HCT116 (cell line): ENCODE measurements around the gene PPP1R14B. TPM values are rescaled to one million over a fixed set of nuclear protein-coding genes. Genes with fewer than 3 reads are reported as not detected.

ENCODE experiments used
- ATAC-seq: fragments of 200-7000 bp; cut with Tn5 transposase; 2 replicates; pipeline ENCODE4 v1.9.1; 2020; ENCODE audit warnings: mild to moderate bottlenecking, moderate library complexity
- BruUV-seq: library from RNA; stranded (reverse); fragments of 400-500 nt; replicated peaks from 2 replicates; lab custom pipeline; 2021; lab: Mats Ljungman, UMichigan
- CTCF ChIA-PET: fragments of 300-600 bp; sonication (Branson Sonifier 250); formaldehyde crosslinking; loops from one replicate; lab custom pipeline; 2021; ENCODE audit warnings: antibody characterized with exemption; lab: Charles Lee
- POLR2A ChIA-PET: fragments of 300-600, 350-600 bp; sonication (Branson Sonifier 250); formaldehyde crosslinking; loops from one replicate; lab custom pipeline; 2021; ENCODE audit warnings: antibody characterized with exemption; lab: Charles Lee
- RAD21 ChIA-PET, 2 experiments: fragments of 300-600 bp; sonication (Branson Sonifier 250); formaldehyde crosslinking; loops; one replicate each; lab custom pipeline; 2023; ENCODE audit warnings: low total read pairs in 2 of 2; ENCODE audit not compliant: uncharacterized antibody in 2 of 2, unreplicated experiment in 2 of 2, low non-redundant PET in 1 of 2; lab: Charles Lee
- DNase-seq: peaks from one replicate; pipeline ENCODE4 v3.0.0-alpha.2; 2010; ENCODE audit warnings: low read depth, low spot score
- H2AFZ ChIP-seq: fragments of 200-600 bp; shearing (Covaris generic), sonication (generic); 2 replicates; pipeline ENCODE4 v1.6.1; 2017; ENCODE audit warnings: low read depth, mixed run types, mixed read lengths, antibody characterized with exemption, low read length; ENCODE audit not compliant: poor library complexity, severe bottlenecking
- H3K27ac ChIP-seq: 2 replicates; pipeline ENCODE4 v1.5.1; 2012; ENCODE audit warnings: low read depth, low read length
- H3K27me3 ChIP-seq: fragments of 200-600 bp; sonication (generic); 2 replicates; pipeline ENCODE4 v1.6.1; 2016; ENCODE audit warnings: mixed run types, low read length, mixed read lengths; ENCODE audit not compliant: insufficient read depth
- H3K36me3 ChIP-seq, 2 experiments: fragments of 200-500 bp in 1 of 2; fragments of 200-600 bp in 1 of 2; sonication (Bioruptor generic) in 1 of 2; sonication (generic) in 1 of 2; 2 replicates each; pipeline versions ENCODE4 v1.5.1 to v1.6.1; 2014 to 2016; ENCODE audit warnings: low read length in 2 of 2, inconsistent platforms in 1 of 2, mixed read lengths in 1 of 2, mixed run types in 1 of 2; ENCODE audit not compliant: insufficient read depth in 2 of 2, control insufficient read depth in 1 of 2
- H3K4me1 ChIP-seq, 2 experiments: fragments of 200-600 bp in 1 of 2; sonication (generic) in 1 of 2; 2 replicates each; pipeline versions ENCODE4 v1.5.1 to v1.6.1; 2012 to 2017; ENCODE audit warnings: low read length in 2 of 2, inconsistent platforms in 1 of 2, mild to moderate bottlenecking in 1 of 2, mixed read lengths in 1 of 2, mixed run types in 1 of 2, moderate library complexity in 1 of 2; ENCODE audit not compliant: insufficient read depth in 2 of 2, control insufficient read depth in 1 of 2
- H3K4me2 ChIP-seq: fragments of 200-600 bp; sonication (generic); 2 replicates; pipeline ENCODE4 v1.6.1; 2017; ENCODE audit warnings: mixed run types, low read length, mixed read lengths
- H3K4me3 ChIP-seq, 2 experiments: fragments of 200-600 bp in 1 of 2; sonication (generic) in 1 of 2; replicated peaks in 1 of 2; 2 replicates each; pipeline ENCODE4 v1.5.1; 2011 to 2016; ENCODE audit warnings: low read length in 2 of 2, control low read depth in 1 of 2, low read depth in 1 of 2, mild to moderate bottlenecking in 1 of 2, mixed read lengths in 1 of 2, mixed run types in 1 of 2
- H3K79me2 ChIP-seq: fragments of 200-600 bp; sonication (generic); 2 replicates; pipeline ENCODE4 v1.6.1; 2017; ENCODE audit warnings: mild to moderate bottlenecking, mixed run types, low read length, moderate library complexity, mixed read lengths; ENCODE audit not compliant: insufficient read depth
- H3K9ac ChIP-seq: fragments of 200-600 bp; sonication (generic); 2 replicates; pipeline ENCODE4 v1.6.1; 2016; ENCODE audit warnings: low read length, mixed read lengths
- H3K9me2 ChIP-seq: fragments of 200-600 bp; sonication (generic), shearing (Covaris generic); 2 replicates; pipeline ENCODE4 v1.6.1; 2017; ENCODE audit warnings: mixed run types, mild to moderate bottlenecking, moderate library complexity; ENCODE audit not compliant: insufficient read depth
- H3K9me3 ChIP-seq, 2 experiments: fragments of 200-500 bp in 1 of 2; fragments of 200-600 bp in 1 of 2; sonication (Bioruptor generic) in 1 of 2; sonication (generic) in 1 of 2; 2 replicates each; pipeline ENCODE4 v1.6.1; 2014 to 2017; ENCODE audit warnings: low read length in 2 of 2, mixed read lengths in 2 of 2, inconsistent platforms in 1 of 2, low read depth in 1 of 2, mild to moderate bottlenecking in 1 of 2, mixed run types in 1 of 2, moderate library complexity in 1 of 2; ENCODE audit not compliant: control insufficient read depth in 1 of 2, insufficient read depth in 1 of 2
- H4K20me1 ChIP-seq: fragments of 200-600 bp; sonication (generic), shearing (Covaris generic); 2 replicates; pipeline ENCODE4 v1.6.1; 2017; ENCODE audit warnings: mixed run types, mild to moderate bottlenecking, moderate library complexity; ENCODE audit not compliant: insufficient read depth
- CTCF ChIP-seq, 3 experiments: fragments of 200-600 bp in 1 of 3; sonication (generic) in 1 of 3; IDR thresholded peaks in 2 of 3; conservative IDR thresholded peaks in 1 of 3; 2 replicates each; pipeline ENCODE4 v1.5.1; 2012 to 2017; ENCODE audit warnings: low read depth in 2 of 3, low read length in 2 of 3, antibody characterized with exemption in 1 of 3, borderline replicate concordance in 1 of 3, control low read depth in 1 of 3, mild to moderate bottlenecking in 1 of 3, mixed read lengths in 1 of 3, mixed run types in 1 of 3, moderate library complexity in 1 of 3; ENCODE audit not compliant: insufficient read depth in 1 of 3
- ELF1 ChIP-seq: IDR thresholded peaks from 2 replicates; pipeline ENCODE4 v1.6.1; 2012; ENCODE audit warnings: low read depth, borderline replicate concordance
- MAX ChIP-seq: IDR thresholded peaks from 2 replicates; pipeline ENCODE4 v1.6.1; 2012
- RAD21 ChIP-seq: IDR thresholded peaks from 2 replicates; pipeline ENCODE4 v1.6.1; 2012; ENCODE audit warnings: low read depth, mild to moderate bottlenecking
- REST ChIP-seq: IDR thresholded peaks from 2 replicates; pipeline ENCODE4 v1.6.1; 2012; ENCODE audit warnings: low read depth
- ZNF274 ChIP-seq: fragments of 200-500 bp; sonication (Bioruptor generic); IDR thresholded peaks from 2 replicates; pipeline ENCODE4 v1.6.1; 2014; ENCODE audit warnings: mild to moderate bottlenecking, low read depth, low read length, inconsistent platforms
- intact Hi-C: fragments of 100-400 bp; cut with micrococcal nuclease; formaldehyde crosslinking; loops from 2 replicates; pipeline ENCODE4 v1.10.0; 2022
- total RNA-seq: library from RNA; stranded (reverse); gene quantifications from one replicate; pipeline ENCODE4 v1.2.1, GENCODE V29; 2021; ENCODE audit not compliant: unreplicated experiment

Gene PPP1R14B
- total RNA-seq, 1 experiment from 2014 or later, result 332 TPM

- ChIA-PET RAD21 (no interaction called here), POLR2A (interaction anchor here (3.1 kb wide), 1 partner anchor 8 kb away, joined by 11 read pairs; the partner anchor contains the start of gene FKBP2), CTCF (interaction anchor here (0.8 to 1.5 kb wide), 2 partner anchors 71 to 85 kb away, joined by 3 read pairs; partner anchors contain the start of genes PRDX5 and TRMT112)
- TF ChIP-seq REST (no peak), CTCF (IDR thresholded peaks at IDR 0.05 in 2 of 3, conservative IDR thresholded peaks at IDR 0.05 in 1 of 3; ENCODE audit: borderline replicate concordance in 1 of 3, insufficient read depth in 1 of 3, low read depth in 2 of 3, low read length in 2 of 3) (no peak), RAD21 (no peak), ELF1 (no peak), MAX (no peak), ZNF274 (no peak)
- Histone ChIP-seq H3K36me3 (0 out of 4 replicates have a peak, but pooled peaks cover 0 to 7% of the 10 kb centered on the region in 2 experiments), H3K79me2 (peaks cover 8% of the 10 kb centered on the region), H3K4me3 (peak overlapping the region in 1 of 2 experiments; percentile 62; a peak in 1 of 4 replicates), H3K9me3 (no peaks in the 10 kb centered on the region), H3K9me2 (no peaks in the 10 kb centered on the region), H3K9ac (no peak overlapping the region), H3K4me1 (peaks cover 24 to 61% of the 10 kb centered on the region in 2 experiments), H3K27ac (no peak overlapping the region; the same call in 1 of the 2 replicates), H2AFZ (no peak overlapping the region), H4K20me1 (no peaks in the 10 kb centered on the region), H3K4me2 (peak overlapping the region; percentile 85; the same call in 1 of the 2 replicates), H3K27me3 (no peaks in the 10 kb centered on the region)
- BruUV-seq, result no TSS peak
- no peak for DNase-seq
- no peak for ATAC-seq
- intact Hi-C loops, result no loop called here
Measured at GRCh38 chr11:64232967-64233315, 13.8 kb downstream of the PPP1R14B start.
